ENCODE measurements around the gene FARP1.

Gene FARP1

GRCh38 chr13:98288211-98288610 lies 145.3 kb downstream of the FARP1 start:
- no peaks in the 10 kb centered on the region for H3K9me3 ChIP-seq (ENCODE audit: control extremely low read depth in 1 of 5, control insufficient read depth in 4 of 5, insufficient read depth in 2 of 5, low read depth in 1 of 5, low read length in 4 of 5)
- ChIA-PET POLR2A (no interaction called here), CTCF (no interaction called here)
- 95% methylated on average over 5 of the region's 6 CpGs for WGBS (ENCODE audit: insufficient coverage)
- no peaks in the 10 kb centered on the region for H3K36me3 ChIP-seq (ENCODE audit: control insufficient read depth in 4 of 4, insufficient read depth in 4 of 4, low read length in 3 of 4)
- H3K27ac ChIP-seq (ENCODE audit: insufficient read depth in 1 of 2, low read depth in 1 of 2, low read length in 2 of 2, poor library complexity in 1 of 2, severe bottlenecking in 2 of 2): no peak overlapping the region
- no peaks in the 10 kb centered on the region for H3K4me1 ChIP-seq (ENCODE audit: control extremely low read depth in 1 of 4, control insufficient read depth in 4 of 4, insufficient read depth in 4 of 4, low read length in 3 of 4)
- no peaks in the 10 kb centered on the region for H3K27me3 ChIP-seq (replicated peaks in 2 of 5; ENCODE audit: control insufficient read depth in 4 of 5, insufficient read depth in 5 of 5, low read length in 4 of 5)
- no peak overlapping the region for H3K4me3 ChIP-seq (ENCODE audit: control insufficient read depth in 1 of 7, extremely low read depth in 1 of 7, insufficient read depth in 4 of 7, low read depth in 2 of 7, low read length in 6 of 7)
- no peak for DNase-seq

- no peak for DNase-seq
- Histone ChIP-seq H3K36me3 (ENCODE audit: control insufficient read depth in 4 of 4, insufficient read depth in 4 of 4, low read length in 3 of 4) (no peaks in the 10 kb centered on the region), H3K4me3 (ENCODE audit: control insufficient read depth in 1 of 7, extremely low read depth in 1 of 7, insufficient read depth in 4 of 7, low read depth in 2 of 7, low read length in 6 of 7) (no peak overlapping the region), H3K9me3 (ENCODE audit: control extremely low read depth in 1 of 5, control insufficient read depth in 4 of 5, insufficient read depth in 2 of 5, low read depth in 1 of 5, low read length in 4 of 5) (no peaks in the 10 kb centered on the region), H3K27me3 (replicated peaks in 2 of 5; ENCODE audit: control insufficient read depth in 4 of 5, insufficient read depth in 5 of 5, low read length in 4 of 5) (no peaks in the 10 kb centered on the region), H3K27ac (ENCODE audit: insufficient read depth in 1 of 2, low read depth in 1 of 2, low read length in 2 of 2, poor library complexity in 1 of 2, severe bottlenecking in 2 of 2) (no peak overlapping the region), H3K4me1 (ENCODE audit: control extremely low read depth in 1 of 4, control insufficient read depth in 4 of 4, insufficient read depth in 4 of 4, low read length in 3 of 4) (no peaks in the 10 kb centered on the region)
- 96% methylated on average over 12 of the region's 14 CpGs for WGBS (ENCODE audit: insufficient coverage)
- ChIA-PET CTCF (no interaction called here), POLR2A (no interaction called here)
These were observed 146.5 kb downstream of the FARP1 start for GRCh38 chr13:98289339-98289945.

GRCh38 chr13:98290261-98290660 lies 147.4 kb downstream of the FARP1 start:
- Histone ChIP-seq H3K4me3 (ENCODE audit: control insufficient read depth in 1 of 7, extremely low read depth in 1 of 7, insufficient read depth in 4 of 7, low read depth in 2 of 7, low read length in 6 of 7) (no peak overlapping the region), H3K9me3 (ENCODE audit: control extremely low read depth in 1 of 5, control insufficient read depth in 4 of 5, insufficient read depth in 2 of 5, low read depth in 1 of 5, low read length in 4 of 5) (no peaks in the 10 kb centered on the region), H3K27me3 (replicated peaks in 2 of 5; ENCODE audit: control insufficient read depth in 4 of 5, insufficient read depth in 5 of 5, low read length in 4 of 5) (no peaks in the 10 kb centered on the region), H3K4me1 (ENCODE audit: control extremely low read depth in 1 of 4, control insufficient read depth in 4 of 4, insufficient read depth in 4 of 4, low read length in 3 of 4) (no peaks in the 10 kb centered on the region), H3K27ac (ENCODE audit: insufficient read depth in 1 of 2, low read depth in 1 of 2, low read length in 2 of 2, poor library complexity in 1 of 2, severe bottlenecking in 2 of 2) (no peak overlapping the region), H3K36me3 (ENCODE audit: control insufficient read depth in 4 of 4, insufficient read depth in 4 of 4, low read length in 3 of 4) (no peaks in the 10 kb centered on the region)
- ChIA-PET POLR2A (no interaction called here), CTCF (no interaction called here)
- 94% methylated on average over 2 of the region's 3 CpGs for WGBS (ENCODE audit: insufficient coverage)
- DNase-seq: no peak

GRCh38 chr13:98291658-98292057 lies 148.8 kb downstream of the FARP1 start:
- Histone ChIP-seq H3K27ac (ENCODE audit: insufficient read depth in 1 of 2, low read depth in 1 of 2, low read length in 2 of 2, poor library complexity in 1 of 2, severe bottlenecking in 2 of 2) (no peak overlapping the region), H3K9me3 (ENCODE audit: control extremely low read depth in 1 of 5, control insufficient read depth in 4 of 5, insufficient read depth in 2 of 5, low read depth in 1 of 5, low read length in 4 of 5) (no peaks in the 10 kb centered on the region), H3K27me3 (replicated peaks in 2 of 5; ENCODE audit: control insufficient read depth in 4 of 5, insufficient read depth in 5 of 5, low read length in 4 of 5) (peaks cover 0 to 2% (median 0%) of the 10 kb centered on the region in 5 experiments), H3K4me1 (ENCODE audit: control extremely low read depth in 1 of 4, control insufficient read depth in 4 of 4, insufficient read depth in 4 of 4, low read length in 3 of 4) (no peaks in the 10 kb centered on the region), H3K36me3 (ENCODE audit: control insufficient read depth in 4 of 4, insufficient read depth in 4 of 4, low read length in 3 of 4) (no peaks in the 10 kb centered on the region), H3K4me3 (ENCODE audit: control insufficient read depth in 1 of 7, extremely low read depth in 1 of 7, insufficient read depth in 4 of 7, low read depth in 2 of 7, low read length in 6 of 7) (no peak overlapping the region)
- WGBS (ENCODE audit: insufficient coverage): 100% methylated on average over 2 of the region's 2 CpGs
- CTCF ChIA-PET: no interaction called here
- POLR2A ChIA-PET: no interaction called here
- DNase-seq: no peak

GRCh38 chr13:98293103-98293502 lies 150.2 kb downstream of the FARP1 start:
- Histone ChIP-seq H3K9me3 (ENCODE audit: control extremely low read depth in 1 of 5, control insufficient read depth in 4 of 5, insufficient read depth in 2 of 5, low read depth in 1 of 5, low read length in 4 of 5) (no peaks in the 10 kb centered on the region), H3K27ac (ENCODE audit: insufficient read depth in 1 of 2, low read depth in 1 of 2, low read length in 2 of 2, poor library complexity in 1 of 2, severe bottlenecking in 2 of 2) (no peak overlapping the region), H3K36me3 (ENCODE audit: control insufficient read depth in 4 of 4, insufficient read depth in 4 of 4, low read length in 3 of 4) (no peaks in the 10 kb centered on the region), H3K27me3 (replicated peaks in 2 of 5; ENCODE audit: control insufficient read depth in 4 of 5, insufficient read depth in 5 of 5, low read length in 4 of 5) (peaks cover 0 to 9% (median 0%) of the 10 kb centered on the region in 5 experiments), H3K4me3 (ENCODE audit: control insufficient read depth in 1 of 7, extremely low read depth in 1 of 7, insufficient read depth in 4 of 7, low read depth in 2 of 7, low read length in 6 of 7) (no peak overlapping the region), H3K4me1 (ENCODE audit: control extremely low read depth in 1 of 4, control insufficient read depth in 4 of 4, insufficient read depth in 4 of 4, low read length in 3 of 4) (no peaks in the 10 kb centered on the region)
- CTCF ChIA-PET: no interaction called here
- 100% methylated on average over 1 of the region's 2 CpGs for WGBS (ENCODE audit: insufficient coverage)
- no peak for DNase-seq
- POLR2A ChIA-PET: no interaction called here

GRCh38 chr13:98293570-98294142 lies 150.8 kb downstream of the FARP1 start:
- DNase-seq: no peak
- H3K9me3 ChIP-seq (ENCODE audit: control extremely low read depth in 1 of 5, control insufficient read depth in 4 of 5, insufficient read depth in 2 of 5, low read depth in 1 of 5, low read length in 4 of 5): no peaks in the 10 kb centered on the region
- ChIA-PET CTCF (no interaction called here), POLR2A (interaction anchor here (0.7 kb wide), 1 partner anchor 9 kb away, joined by 3 read pairs; no protein-coding TSS in a partner anchor)
- H3K27ac ChIP-seq (ENCODE audit: insufficient read depth in 1 of 2, low read depth in 1 of 2, low read length in 2 of 2, poor library complexity in 1 of 2, severe bottlenecking in 2 of 2): no peak overlapping the region
- no peak overlapping the region for H3K4me3 ChIP-seq (ENCODE audit: control insufficient read depth in 1 of 7, extremely low read depth in 1 of 7, insufficient read depth in 4 of 7, low read depth in 2 of 7, low read length in 6 of 7)
- H3K36me3 ChIP-seq (ENCODE audit: control insufficient read depth in 4 of 4, insufficient read depth in 4 of 4, low read length in 3 of 4): no peaks in the 10 kb centered on the region
- 100% methylated on average over 3 of the region's 4 CpGs for WGBS (ENCODE audit: insufficient coverage)
- H3K27me3 ChIP-seq (replicated peaks in 2 of 5; ENCODE audit: control insufficient read depth in 4 of 5, insufficient read depth in 5 of 5, low read length in 4 of 5): peaks cover 0 to 10% (median 0%) of the 10 kb centered on the region in 5 experiments
- H3K4me1 ChIP-seq (ENCODE audit: control extremely low read depth in 1 of 4, control insufficient read depth in 4 of 4, insufficient read depth in 4 of 4, low read length in 3 of 4): no peaks in the 10 kb centered on the region

GRCh38 chr13:98295371-98295770 lies 152.5 kb downstream of the FARP1 start:
- WGBS (ENCODE audit: insufficient coverage): 100% methylated on average over 2 of the region's 2 CpGs
- POLR2A ChIA-PET: no interaction called here
- CTCF ChIA-PET: no interaction called here
- Histone ChIP-seq H3K4me1 (ENCODE audit: control extremely low read depth in 1 of 4, control insufficient read depth in 4 of 4, insufficient read depth in 4 of 4, low read length in 3 of 4) (no peaks in the 10 kb centered on the region), H3K36me3 (ENCODE audit: control insufficient read depth in 4 of 4, insufficient read depth in 4 of 4, low read length in 3 of 4) (no peaks in the 10 kb centered on the region), H3K27ac (ENCODE audit: insufficient read depth in 1 of 2, low read depth in 1 of 2, low read length in 2 of 2, poor library complexity in 1 of 2, severe bottlenecking in 2 of 2) (no peak overlapping the region), H3K27me3 (replicated peaks in 2 of 5; ENCODE audit: control insufficient read depth in 4 of 5, insufficient read depth in 5 of 5, low read length in 4 of 5) (peaks cover 0 to 10% (median 0%) of the 10 kb centered on the region in 5 experiments), H3K9me3 (ENCODE audit: control extremely low read depth in 1 of 5, control insufficient read depth in 4 of 5, insufficient read depth in 2 of 5, low read depth in 1 of 5, low read length in 4 of 5) (no peaks in the 10 kb centered on the region), H3K4me3 (ENCODE audit: control insufficient read depth in 1 of 7, extremely low read depth in 1 of 7, insufficient read depth in 4 of 7, low read depth in 2 of 7, low read length in 6 of 7) (no peak overlapping the region)
- no peak for DNase-seq
